ENCODE measurements around the gene ZNF530.

Gene ZNF530

GRCh38 chr19:57620673-57621348, 21.1 kb downstream of the ZNF530 start:
- no peaks in the 10 kb centered on the region for H3K27me3 ChIP-seq (ENCODE audit: control insufficient read depth, insufficient read depth, low read length)
- H3K36me3 ChIP-seq (ENCODE audit: control insufficient read depth, insufficient read depth, low read length): peaks cover 70% of the 10 kb centered on the region
- H3K9ac ChIP-seq (ENCODE audit: low read depth, low read length): no peak overlapping the region
- peaks cover 70% of the 10 kb centered on the region for H3K9me3 ChIP-seq (ENCODE audit: control insufficient read depth, insufficient read depth, low read length)
- no peak overlapping the region for H3K4me3 ChIP-seq (ENCODE audit: low read depth, low read length)
- no peaks in the 10 kb centered on the region for H3K4me1 ChIP-seq (ENCODE audit: control insufficient read depth, insufficient read depth, low read length)

- Histone ChIP-seq H3K4me3 (ENCODE audit: low read depth, low read length) (no peak overlapping the region), H3K36me3 (ENCODE audit: control insufficient read depth, insufficient read depth, low read length) (peaks cover 48% of the 10 kb centered on the region), H3K4me1 (ENCODE audit: control insufficient read depth, insufficient read depth, low read length) (no peaks in the 10 kb centered on the region), H3K9me3 (ENCODE audit: control insufficient read depth, insufficient read depth, low read length) (peaks cover 48% of the 10 kb centered on the region), H3K27me3 (ENCODE audit: control insufficient read depth, insufficient read depth, low read length) (no peaks in the 10 kb centered on the region), H3K9ac (ENCODE audit: low read depth, low read length) (no peak overlapping the region)
Observed at GRCh38 chr19:57623091-57623490, 23.4 kb downstream of the ZNF530 start.

- H3K4me1 ChIP-seq (ENCODE audit: control insufficient read depth, insufficient read depth, low read length): no peaks in the 10 kb centered on the region
- H3K9me3 ChIP-seq (ENCODE audit: control insufficient read depth, insufficient read depth, low read length): peaks cover 8% of the 10 kb centered on the region
- H3K36me3 ChIP-seq (ENCODE audit: control insufficient read depth, insufficient read depth, low read length): no peaks in the 10 kb centered on the region
- H3K9ac ChIP-seq (ENCODE audit: low read depth, low read length): peak within 1 kb of the TSS; percentile 41
- H3K27me3 ChIP-seq (ENCODE audit: control insufficient read depth, insufficient read depth, low read length): no peaks in the 10 kb centered on the region
- peak within 1 kb of the TSS; percentile 86 for H3K4me3 ChIP-seq (ENCODE audit: low read depth, low read length)
Observed at GRCh38 chr19:57632987-57633831, 33.5 kb downstream of the ZNF530 start, which contains the start of gene ZNF211. ZNF211 (plus strand) TSS chr19:57633168; CDS start chr19:57633347, 179 bp downstream.

- peaks cover 8% of the 10 kb centered on the region for H3K9me3 ChIP-seq (ENCODE audit: control insufficient read depth, insufficient read depth, low read length)
- no peaks in the 10 kb centered on the region for H3K27me3 ChIP-seq (ENCODE audit: control insufficient read depth, insufficient read depth, low read length)
- peak overlapping the region; percentile 41 for H3K9ac ChIP-seq (ENCODE audit: low read depth, low read length)
- H3K4me3 ChIP-seq (ENCODE audit: low read depth, low read length): peak overlapping the region; percentile 86
- no peaks in the 10 kb centered on the region for H3K4me1 ChIP-seq (ENCODE audit: control insufficient read depth, insufficient read depth, low read length)
- no peaks in the 10 kb centered on the region for H3K36me3 ChIP-seq (ENCODE audit: control insufficient read depth, insufficient read depth, low read length)
Observed at GRCh38 chr19:57633832-57634131, 34.1 kb downstream of the ZNF530 start.

- Histone ChIP-seq H3K9me3 (ENCODE audit: control insufficient read depth, insufficient read depth, low read length) (peaks cover 8% of the 10 kb centered on the region), H3K4me3 (ENCODE audit: low read depth, low read length) (no peak overlapping the region), H3K4me1 (ENCODE audit: control insufficient read depth, insufficient read depth, low read length) (no peaks in the 10 kb centered on the region), H3K9ac (ENCODE audit: low read depth, low read length) (no peak overlapping the region), H3K27me3 (ENCODE audit: control insufficient read depth, insufficient read depth, low read length) (no peaks in the 10 kb centered on the region), H3K36me3 (ENCODE audit: control insufficient read depth, insufficient read depth, low read length) (peaks cover 15% of the 10 kb centered on the region)
Observed at GRCh38 chr19:57637379-57637778, 37.7 kb downstream of the ZNF530 start.

- Histone ChIP-seq H3K27me3 (ENCODE audit: control insufficient read depth, insufficient read depth, low read length) (no peaks in the 10 kb centered on the region), H3K4me3 (ENCODE audit: low read depth, low read length) (no peak overlapping the region), H3K36me3 (ENCODE audit: control insufficient read depth, insufficient read depth, low read length) (peaks cover 15% of the 10 kb centered on the region), H3K4me1 (ENCODE audit: control insufficient read depth, insufficient read depth, low read length) (no peaks in the 10 kb centered on the region), H3K9me3 (ENCODE audit: control insufficient read depth, insufficient read depth, low read length) (peaks cover 8% of the 10 kb centered on the region), H3K9ac (ENCODE audit: low read depth, low read length) (no peak overlapping the region)
Observed at GRCh38 chr19:57641715-57642234, 42.1 kb downstream of the ZNF530 start.

GRCh38 chr19:57642396-57643046, 42.8 kb downstream of the ZNF530 start:
- Histone ChIP-seq H3K27me3 (ENCODE audit: control insufficient read depth, insufficient read depth, low read length) (no peaks in the 10 kb centered on the region), H3K9ac (ENCODE audit: low read depth, low read length) (no peak overlapping the region), H3K4me3 (ENCODE audit: low read depth, low read length) (no peak overlapping the region), H3K36me3 (ENCODE audit: control insufficient read depth, insufficient read depth, low read length) (peaks cover 15% of the 10 kb centered on the region), H3K4me1 (ENCODE audit: control insufficient read depth, insufficient read depth, low read length) (no peaks in the 10 kb centered on the region), H3K9me3 (ENCODE audit: control insufficient read depth, insufficient read depth, low read length) (peaks cover 1% of the 10 kb centered on the region)

- no peaks in the 10 kb centered on the region for H3K27me3 ChIP-seq (ENCODE audit: control insufficient read depth, insufficient read depth, low read length)
- no peak overlapping the region for H3K9ac ChIP-seq (ENCODE audit: low read depth, low read length)
- no peak overlapping the region for H3K4me3 ChIP-seq (ENCODE audit: low read depth, low read length)
- H3K36me3 ChIP-seq (ENCODE audit: control insufficient read depth, insufficient read depth, low read length): peaks cover 15% of the 10 kb centered on the region
- H3K9me3 ChIP-seq (ENCODE audit: control insufficient read depth, insufficient read depth, low read length): no peaks in the 10 kb centered on the region
- no peaks in the 10 kb centered on the region for H3K4me1 ChIP-seq (ENCODE audit: control insufficient read depth, insufficient read depth, low read length)
Observed at GRCh38 chr19:57643734-57644133, 44.0 kb downstream of the ZNF530 start.

GRCh38 chr19:57648331-57649003, 48.8 kb downstream of the ZNF530 start:
- no peaks in the 10 kb centered on the region for H3K27me3 ChIP-seq (ENCODE audit: control insufficient read depth, insufficient read depth, low read length)
- no peaks in the 10 kb centered on the region for H3K4me1 ChIP-seq (ENCODE audit: control insufficient read depth, insufficient read depth, low read length)

GRCh38 chr19:57651654-57651996, 51.9 kb downstream of the ZNF530 start:
- Histone ChIP-seq H3K27me3 (ENCODE audit: control insufficient read depth, insufficient read depth, low read length) (no peaks in the 10 kb centered on the region), H3K36me3 (ENCODE audit: control insufficient read depth, insufficient read depth, low read length) (no peaks in the 10 kb centered on the region), H3K9me3 (ENCODE audit: control insufficient read depth, insufficient read depth, low read length) (no peaks in the 10 kb centered on the region), H3K4me1 (ENCODE audit: control insufficient read depth, insufficient read depth, low read length) (no peaks in the 10 kb centered on the region), H3K9ac (ENCODE audit: low read depth, low read length) (no peak overlapping the region), H3K4me3 (ENCODE audit: low read depth, low read length) (no peak overlapping the region)

More at GRCh38 chr19:57648331-57649003, 48.8 kb downstream of the ZNF530 start:
- H3K36me3 ChIP-seq (ENCODE audit: control insufficient read depth, insufficient read depth, low read length): no peaks in the 10 kb centered on the region
- H3K9ac ChIP-seq (ENCODE audit: low read depth, low read length): no peak overlapping the region
- no peaks in the 10 kb centered on the region for H3K9me3 ChIP-seq (ENCODE audit: control insufficient read depth, insufficient read depth, low read length)
- no peak overlapping the region for H3K4me3 ChIP-seq (ENCODE audit: low read depth, low read length)

- no peak overlapping the region for H3K4me3 ChIP-seq (ENCODE audit: low read depth, low read length)
- H3K9me3 ChIP-seq (ENCODE audit: control insufficient read depth, insufficient read depth, low read length): no peaks in the 10 kb centered on the region
- no peaks in the 10 kb centered on the region for H3K27me3 ChIP-seq (ENCODE audit: control insufficient read depth, insufficient read depth, low read length)
- no peaks in the 10 kb centered on the region for H3K4me1 ChIP-seq (ENCODE audit: control insufficient read depth, insufficient read depth, low read length)
- H3K36me3 ChIP-seq (ENCODE audit: control insufficient read depth, insufficient read depth, low read length): no peaks in the 10 kb centered on the region
- H3K9ac ChIP-seq (ENCODE audit: low read depth, low read length): no peak overlapping the region
Observed at GRCh38 chr19:57653689-57654088, 54.0 kb downstream of the ZNF530 start.

All from iPS-15b (cell line).